Measurements from ENCODE around the gene MED27. TPM values are rescaled to one million over a fixed set of nuclear protein-coding genes. Genes with fewer than 3 reads are reported as not detected.

Gene MED27
- total and polyA plus RNA-seq, 2 of the 4 experiments (the other 2 are of a cell fraction) = 50.2 to 63.4 TPM

- no peak overlapping the region for H4K8ac ChIP-seq (ENCODE audit: low read depth in 2 of 2, low read length in 2 of 2)
- H3K56ac ChIP-seq (ENCODE audit: extremely low read depth, insufficient read depth, low read length) = no peak overlapping the region
- ChIA-PET CTCF (interaction anchor here (1.7 kb wide), 1 partner anchor 13 kb away, joined by 3 read pairs; no protein-coding TSS in a partner anchor), POLR2A (ENCODE audit: unreplicated experiment) (no interaction called here)
- no peak overlapping the region for H2BK20ac ChIP-seq (ENCODE audit: low read depth, low read length)
- dilution Hi-C loops (cut with HindIII; ENCODE audit: low sequenced_read_pairs, unreplicated experiment) (no loop called here), in situ Hi-C loops (cut with MboI; ENCODE audit: low sequenced_read_pairs) (no loop called here), intact Hi-C loops (cut with micrococcal nuclease) (no loop called here)
- H3K23ac ChIP-seq (ENCODE audit: low read depth, low read length) = no peak overlapping the region
- no peak for ATAC-seq (ENCODE audit: low read depth)
- WGBS, 2 experiments (ENCODE audit: extremely low coverage in 2 of 2, insufficient read length in 1 of 2) = 83% methylated on average over 1 of the region's 7 CpGs; no CpG with 5 or more reads in 1 of the 2 experiments
- no peaks in the 10 kb centered on the region for H3K9me3 ChIP-seq (ENCODE audit: control insufficient read depth, insufficient read depth, low read length)
- H3K27ac ChIP-seq (ENCODE audit: insufficient read depth, low read length) = no peak overlapping the region
- H3K79me1 ChIP-seq (ENCODE audit: low read depth in 1 of 2, low read length in 2 of 2) = no peaks in the 10 kb centered on the region
- H3K36me3 ChIP-seq (ENCODE audit: control insufficient read depth, insufficient read depth, low read length) = no peaks in the 10 kb centered on the region
- no TSS peak for BruUV-seq (replicated peaks)
- H4K91ac ChIP-seq (ENCODE audit: insufficient read depth, low read depth, low read length) = no peak overlapping the region
- H2BK120ac ChIP-seq (ENCODE audit: low read depth, low read length) = no peak overlapping the region
- no peaks in the 10 kb centered on the region for H3K4me1 ChIP-seq (ENCODE audit: control insufficient read depth, insufficient read depth, low read length)
- H3K9ac ChIP-seq (ENCODE audit: low read depth, low read length) = no peak overlapping the region
- H2BK15ac ChIP-seq (ENCODE audit: low read depth, low read length) = no peak overlapping the region
- H2AK5ac ChIP-seq (ENCODE audit: low read depth, low read length) = no peak overlapping the region
- no peak overlapping the region for H2AFZ ChIP-seq (replicated peaks; ENCODE audit: low read length, poor library complexity)
- TF ChIP-seq MXI1 (IDR thresholded peaks at IDR 0.05; ENCODE audit: borderline replicate concordance, low read depth, low read length) (no peak), NFE2L2 (IDR thresholded peaks at IDR 0.05; ENCODE audit: low read depth, low read length) (no peak), POLR2A (IDR thresholded peaks at IDR 0.05; ENCODE audit: low read depth, low read length) (no peak), MAZ (IDR thresholded peaks at IDR 0.05; ENCODE audit: borderline replicate concordance, low read depth, low read length) (no peak), SMC3 (IDR thresholded peaks at IDR 0.05; ENCODE audit: low read depth, low read length) (no peak), RAD21 (IDR thresholded peaks at IDR 0.05; ENCODE audit: low read length) (no peak)
- TF ChIP-seq, protein P1, sequence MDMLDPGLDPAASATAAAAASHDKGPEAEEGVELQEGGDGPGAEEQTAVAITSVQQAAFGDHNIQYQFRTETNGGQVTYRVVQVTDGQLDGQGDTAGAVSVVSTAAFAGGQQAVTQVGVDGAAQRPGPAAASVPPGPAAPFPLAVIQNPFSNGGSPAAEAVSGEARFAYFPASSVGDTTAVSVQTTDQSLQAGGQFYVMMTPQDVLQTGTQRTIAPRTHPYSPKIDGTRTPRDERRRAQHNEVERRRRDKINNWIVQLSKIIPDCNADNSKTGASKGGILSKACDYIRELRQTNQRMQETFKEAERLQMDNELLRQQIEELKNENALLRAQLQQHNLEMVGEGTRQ (IDR thresholded peaks at IDR 0.05; ENCODE audit: low read depth, low read length) = no peak
- no peak overlapping the region for H3K4me3 ChIP-seq (ENCODE audit: insufficient read depth, low read depth, low read length)
- H3K18ac ChIP-seq (ENCODE audit: low read depth, low read length) = no peak overlapping the region
- H3K4ac ChIP-seq (ENCODE audit: low read depth, low read length) = no peak overlapping the region
- H4K5ac ChIP-seq (ENCODE audit: low read depth, low read length) = no peak overlapping the region
- H3K4me2 ChIP-seq (ENCODE audit: low read depth, low read length) = no peak overlapping the region
- no peak for DNase-seq
- H3K9me1 ChIP-seq (ENCODE audit: insufficient read depth, low read length) = 0 out of 2 replicates have a peak, but pooled peaks cover 10% of the 10 kb centered on the region
- H2AK9ac ChIP-seq (replicated peaks; ENCODE audit: low read depth, low read length, poor library complexity) = no peak overlapping the region
- no peak overlapping the region for H3K14ac ChIP-seq (replicated peaks; ENCODE audit: low read depth, low read length)
- no peak overlapping the region for H2BK5ac ChIP-seq (ENCODE audit: low read depth, low read length, poor library complexity, severe bottlenecking)
- H4K20me1 ChIP-seq (ENCODE audit: insufficient read depth, low read length) = no peaks in the 10 kb centered on the region; the same call in 1 of the 2 replicates
- peaks cover 9% of the 10 kb centered on the region; the same call in 1 of the 2 replicates for H3K27me3 ChIP-seq (ENCODE audit: control insufficient read depth, insufficient read depth, low read length)
These were observed 226.2 kb downstream of the MED27 start for GRCh38 chr9:131853434-131853833.
